NK-92 treated with Interleukin-12 subunit alpha and Interleukin-12 subunit beta, amount 100 ng/mL, for 24 hours (cell line): ENCODE data around the gene SNRPD3.
"Not testable (repeated sequence)": the region's sequence is repeated elsewhere in the genome, so short reads cannot be mapped to it uniquely, and the experiment has no call there.

Experiments
- DNase-seq: peaks from one replicate; lab custom pipeline; 2025; lab: John Stamatoyannopoulos, UW

The SNRPD3 gene

GRCh38 chr22:24532075-24532474 is 23.7 kb upstream of the SNRPD3 start:
- DNase-seq = no peak

GRCh38 chr22:24535348-24535747 is 20.5 kb upstream of the SNRPD3 start:
- no peak for DNase-seq

GRCh38 chr22:24536089-24536488 is 19.7 kb upstream of the SNRPD3 start:
- no peak for DNase-seq

GRCh38 chr22:24540470-24540869 is 15.3 kb upstream of the SNRPD3 start:
- DNase-seq = no peak

GRCh38 chr22:24541681-24542515 is 13.9 kb upstream of the SNRPD3 start:
- no peak for DNase-seq

- no peak for DNase-seq
Measured at GRCh38 chr22:24542641-24543040, 13.2 kb upstream of the SNRPD3 start.

GRCh38 chr22:24543185-24543601 is 12.6 kb upstream of the SNRPD3 start:
- no peak for DNase-seq

- DNase-seq = no peak
Measured at GRCh38 chr22:24543679-24544243, 12.0 kb upstream of the SNRPD3 start.

- no peak for DNase-seq
Measured at GRCh38 chr22:24548812-24549211, 7.0 kb upstream of the SNRPD3 start.

GRCh38 chr22:24550028-24550901 is 5.5 kb upstream of the SNRPD3 start:
- DNase-seq = no peak

GRCh38 chr22:24550902-24551435 is 4.8 kb upstream of the SNRPD3 start:
- no peak for DNase-seq

- not testable (repeated sequence) for DNase-seq
Measured at GRCh38 chr22:24552503-24553286, 3.1 kb upstream of the SNRPD3 start.

GRCh38 chr22:24553597-24554312 is 2.0 kb upstream of the SNRPD3 start:
- DNase-seq = no peak

GRCh38 chr22:24554313-24555164 is 1.3 kb upstream of the SNRPD3 start, which contains the start of gene GUCD1:
TSS of gene GUCD1 (minus strand) at chr22:24555138. CDS start at chr22:24554991, 147 bp downstream.
- DNase-seq = no peak

GRCh38 chr22:24559471-24559870 is 3.7 kb downstream of the SNRPD3 start:
- no peak for DNase-seq

GRCh38 chr22:24563246-24563645 is 7.4 kb downstream of the SNRPD3 start:
- no peak for DNase-seq

- DNase-seq = no peak
Measured at GRCh38 chr22:24564376-24565058, 8.7 kb downstream of the SNRPD3 start.

GRCh38 chr22:24565077-24565476 is 9.3 kb downstream of the SNRPD3 start:
- DNase-seq = no peak

- DNase-seq = no peak
Measured at GRCh38 chr22:24566899-24567511, 11.2 kb downstream of the SNRPD3 start.
